AG20443 (cell line): Measurements from ENCODE around the gene DENND6B.
"Not testable (repeated sequence)": the region's sequence is repeated elsewhere in the genome, so short reads cannot be mapped to it uniquely, and the experiment has no call there.

ENCODE experiments used
- DNase-seq: peaks from one replicate; pipeline ENCODE4 v3.0.0; 2012; ENCODE audit warnings: low spot score, mixed read lengths

Gene DENND6B

GRCh38 chr22:50338860-50339462 is 12.1 kb upstream of the DENND6B start:
- no peak for DNase-seq

- no peak for DNase-seq
Observed at GRCh38 chr22:50338042-50338573, 11.3 kb upstream of the DENND6B start.

- DNase-seq: no peak
Observed at GRCh38 chr22:50337262-50338041, 10.6 kb upstream of the DENND6B start.

GRCh38 chr22:50334433-50334832 is 7.6 kb upstream of the DENND6B start:
- not testable (repeated sequence) for DNase-seq

GRCh38 chr22:50329236-50329635 is 2.4 kb upstream of the DENND6B start:
- no peak for DNase-seq

- no peak for DNase-seq
Observed at GRCh38 chr22:50327711-50328019, 853 bp upstream of the DENND6B start.

GRCh38 chr22:50326225-50326955 is 422 bp downstream of the DENND6B start:
- DNase-seq: no peak

- no peak for DNase-seq
Observed at GRCh38 chr22:50325444-50326224, 1.2 kb downstream of the DENND6B start.

GRCh38 chr22:50323900-50324299 is 2.9 kb downstream of the DENND6B start:
- no peak for DNase-seq

- DNase-seq: not testable (repeated sequence)
Observed at GRCh38 chr22:50322382-50323104, 4.3 kb downstream of the DENND6B start.

- no peak for DNase-seq
Observed at GRCh38 chr22:50320671-50321325, 6.0 kb downstream of the DENND6B start.

- no peak for DNase-seq
Observed at GRCh38 chr22:50320116-50320515, 6.7 kb downstream of the DENND6B start.

GRCh38 chr22:50319503-50319951 is 7.3 kb downstream of the DENND6B start:
- DNase-seq: no peak

- no peak for DNase-seq
Observed at GRCh38 chr22:50318698-50319411, 8.0 kb downstream of the DENND6B start.

GRCh38 chr22:50318356-50318697 is 8.5 kb downstream of the DENND6B start:
- DNase-seq: no peak

GRCh38 chr22:50317674-50318073 is 9.1 kb downstream of the DENND6B start:
- DNase-seq: no peak

- DNase-seq: no peak
Observed at GRCh38 chr22:50317178-50317577, 9.6 kb downstream of the DENND6B start.

GRCh38 chr22:50316114-50317065 is 10.4 kb downstream of the DENND6B start:
- no peak for DNase-seq
